CD4-positive, alpha-beta T cell (primary cell): Measurements from ENCODE around the gene PPP5C. TPM values are rescaled to one million over a fixed set of nuclear protein-coding genes. Genes with fewer than 3 reads are reported as not detected.

Experiments used
- ATAC-seq: fragments of 200-7000 bp; cut with Tn5 transposase; one replicate; pipeline ENCODE4 v1.10.0; 2022; ENCODE audit warnings: mild to moderate bottlenecking; ENCODE audit not compliant: poor library complexity
- CTCF ChIA-PET: fragments of 350-600 bp; sonication (Branson Sonifier 250); formaldehyde crosslinking; loops from one replicate; lab custom pipeline; 2021; ENCODE audit warnings: antibody characterized with exemption, inconsistent platforms; lab: Charles Lee
- POLR2A ChIA-PET: fragments of 350-600 bp; sonication (Branson Sonifier 250); formaldehyde crosslinking; loops from one replicate; lab custom pipeline; 2021; ENCODE audit warnings: antibody characterized with exemption, inconsistent platforms; lab: Charles Lee
- DNase-seq, 14 experiments: peaks; one replicate each; pipeline ENCODE4 v3.0.0-alpha.2; 2013 to 2020; ENCODE audit warnings: mixed read lengths in 2 of 14
- H3K27ac ChIP-seq, 2 donors: one replicate each; pipeline versions ENCODE4 v1.5.1 to v1.7.0; 2013; ENCODE audit warnings: low read length in 2 of 2, low read depth in 1 of 2, mild to moderate bottlenecking in 1 of 2
- H3K27me3 ChIP-seq, 2 experiments: 1 replicate in 1 of 2; 2 replicates in 1 of 2; pipeline versions ENCODE4 v1.6.1 to v1.7.0; 2013; ENCODE audit warnings: low read length in 2 of 2, control low read depth in 1 of 2, mild to moderate bottlenecking in 1 of 2, moderate library complexity in 1 of 2; ENCODE audit not compliant: insufficient read depth in 2 of 2, control insufficient read depth in 1 of 2
- H3K36me3 ChIP-seq: one replicate; pipeline ENCODE4 v1.6.1; 2013; ENCODE audit warnings: low read length, control low read depth; ENCODE audit not compliant: insufficient read depth
- H3K4me1 ChIP-seq: one replicate; pipeline ENCODE4 v1.6.1; 2013; ENCODE audit warnings: low read length, control low read depth; ENCODE audit not compliant: insufficient read depth
- H3K4me3 ChIP-seq: one replicate; pipeline ENCODE4 v1.5.1; 2013; ENCODE audit warnings: mild to moderate bottlenecking, low read length, moderate library complexity
- H3K9me3 ChIP-seq, 2 experiments: 1 replicate in 1 of 2; 2 replicates in 1 of 2; pipeline versions ENCODE4 v1.6.1 to v1.7.0; 2013; ENCODE audit warnings: low read length in 2 of 2, mild to moderate bottlenecking in 2 of 2, control low read depth in 1 of 2, moderate library complexity in 1 of 2; ENCODE audit not compliant: control insufficient read depth in 1 of 2, insufficient read depth in 1 of 2
- H3K27ac Mint-ChIP-seq: one replicate; pipeline ENCODE4 v1.8.0; 2020; ENCODE audit warnings: mixed read lengths
- H3K27me3 Mint-ChIP-seq: one replicate; pipeline ENCODE4 v1.8.0; 2021; ENCODE audit warnings: mixed read lengths
- H3K36me3 Mint-ChIP-seq: one replicate; pipeline ENCODE4 v1.8.0; 2021; ENCODE audit warnings: low read depth, mixed read lengths
- H3K4me1 Mint-ChIP-seq: one replicate; pipeline ENCODE4 v1.8.0; 2021; ENCODE audit warnings: low read depth, mixed read lengths
- H3K4me3 Mint-ChIP-seq: one replicate; pipeline ENCODE4 v1.8.0; 2020; ENCODE audit warnings: mild to moderate bottlenecking, mixed read lengths
- H3K9me3 Mint-ChIP-seq: one replicate; pipeline ENCODE4 v1.8.0; 2020; ENCODE audit warnings: mixed read lengths
- intact Hi-C, 2 experiments: fragments of 100-400 bp; cut with DNase I in 1 of 2; cut with micrococcal nuclease in 1 of 2; formaldehyde crosslinking; loops; one replicate each; pipeline versions ENCODE4 v1.15.1 to v1.9.0; 2023 to 2025; cut with DNase I, micrococcal nuclease
- total RNA-seq, 174 experiments: library from RNA in 2 of 174; stranded (reverse) in 2 of 174; gene quantifications; one replicate each; pipeline ENCODE4 v1.2.3 and lab custom pipeline; 2021 to 2026
- TF ChIP-seq, protein P1 (sequence below): fragments of 200-600 bp; IDR thresholded peaks from one replicate; pipeline ENCODE4 v1.8.0; 2022; ENCODE audit warnings: antibody characterized with exemption, mild to moderate bottlenecking

The PPP5C gene
- total RNA-seq, 2 experiments from 2014 or later, result 18.9 to 20.2 TPM

DNA sequence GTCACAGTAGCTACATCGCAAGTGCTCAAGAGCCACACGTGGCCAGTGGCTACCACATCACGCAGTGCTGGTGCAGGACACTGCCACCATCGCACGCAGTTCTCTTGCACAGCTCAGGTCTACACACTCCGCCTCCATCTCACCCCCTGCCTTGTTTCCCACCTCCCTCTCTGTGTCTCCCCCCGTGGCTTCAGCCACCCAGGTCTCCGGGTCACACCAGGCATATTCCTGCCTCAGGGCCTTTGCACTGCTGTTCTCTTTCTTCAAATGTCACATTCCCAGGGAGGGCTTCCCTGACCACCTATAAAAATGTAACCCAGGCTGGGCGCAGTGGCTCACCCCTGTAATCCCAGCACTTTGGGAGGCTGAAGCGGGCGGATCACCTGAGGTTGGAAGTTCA, 55.8 kb downstream of the PPP5C start:
- POLR2A ChIA-PET, result no interaction called here
- TF ChIP-seq, protein P1, sequence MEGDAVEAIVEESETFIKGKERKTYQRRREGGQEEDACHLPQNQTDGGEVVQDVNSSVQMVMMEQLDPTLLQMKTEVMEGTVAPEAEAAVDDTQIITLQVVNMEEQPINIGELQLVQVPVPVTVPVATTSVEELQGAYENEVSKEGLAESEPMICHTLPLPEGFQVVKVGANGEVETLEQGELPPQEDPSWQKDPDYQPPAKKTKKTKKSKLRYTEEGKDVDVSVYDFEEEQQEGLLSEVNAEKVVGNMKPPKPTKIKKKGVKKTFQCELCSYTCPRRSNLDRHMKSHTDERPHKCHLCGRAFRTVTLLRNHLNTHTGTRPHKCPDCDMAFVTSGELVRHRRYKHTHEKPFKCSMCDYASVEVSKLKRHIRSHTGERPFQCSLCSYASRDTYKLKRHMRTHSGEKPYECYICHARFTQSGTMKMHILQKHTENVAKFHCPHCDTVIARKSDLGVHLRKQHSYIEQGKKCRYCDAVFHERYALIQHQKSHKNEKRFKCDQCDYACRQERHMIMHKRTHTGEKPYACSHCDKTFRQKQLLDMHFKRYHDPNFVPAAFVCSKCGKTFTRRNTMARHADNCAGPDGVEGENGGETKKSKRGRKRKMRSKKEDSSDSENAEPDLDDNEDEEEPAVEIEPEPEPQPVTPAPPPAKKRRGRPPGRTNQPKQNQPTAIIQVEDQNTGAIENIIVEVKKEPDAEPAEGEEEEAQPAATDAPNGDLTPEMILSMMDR, result no peak
- DNase-seq (no peak), ATAC-seq (no peak)
- Mint-ChIP-seq H3K36me3 (no peaks in the 10 kb centered on the region), H3K9me3 (no peaks in the 10 kb centered on the region), H3K27ac (no peak overlapping the region), H3K4me3 (no peak overlapping the region), H3K4me1 (peaks cover 18% of the 10 kb centered on the region), H3K27me3 (peaks cover 74% of the 10 kb centered on the region)
- intact Hi-C loops, result loop anchor here (1.0 to 2.0 kb wide), 3 partner anchors 85 to 140 kb away; no protein-coding TSS in a partner anchor
- CTCF ChIA-PET, result interaction anchor here (1.0 to 1.6 kb wide), 4 partner anchors 11 to 111 kb away, joined by 3 to 9 read pairs (median 6); no protein-coding TSS in a partner anchor
- Histone ChIP-seq H3K4me1 (peaks cover 20% of the 10 kb centered on the region), H3K36me3 (no peaks in the 10 kb centered on the region), H3K4me3 (no peak overlapping the region), H3K9me3 (peaks cover 0 to 8% of the 10 kb centered on the region in 2 experiments), H3K27ac (no peak overlapping the region), H3K27me3 (peaks cover 48 to 57% of the 10 kb centered on the region in 2 experiments)

- ChIA-PET CTCF (no interaction called here), POLR2A (no interaction called here)
- Mint-ChIP-seq H3K4me3 (peak overlapping the region; percentile 74), H3K4me1 (peaks cover 27% of the 10 kb centered on the region), H3K27ac (no peak overlapping the region), H3K9me3 (no peaks in the 10 kb centered on the region), H3K27me3 (peaks cover 80% of the 10 kb centered on the region), H3K36me3 (no peaks in the 10 kb centered on the region)
- DNase-seq (peak in 1 of 14 experiments; percentile 22), ATAC-seq (peak; percentile 32)
- peaks cover 20% of the 10 kb centered on the region for H3K4me1 ChIP-seq
- intact Hi-C loops, result no loop called here
- H3K27me3 ChIP-seq, result peaks cover 59 to 65% of the 10 kb centered on the region in 2 experiments
- H3K27ac ChIP-seq, result no peak overlapping the region
- no peaks in the 10 kb centered on the region for H3K36me3 ChIP-seq
- TF ChIP-seq, protein P1, result no peak
- H3K4me3 ChIP-seq, result peak overlapping the region; percentile 31
- H3K9me3 ChIP-seq, result peaks cover 0 to 12% of the 10 kb centered on the region in 2 experiments
Observed at GRCh38 chr19:46404055-46404752, 57.3 kb downstream of the PPP5C start.

- H3K4me1 Mint-ChIP-seq, result peaks cover 27% of the 10 kb centered on the region
- Histone ChIP-seq H3K27ac (no peak overlapping the region), H3K4me1 (peaks cover 20% of the 10 kb centered on the region), H3K4me3 (peak overlapping the region; percentile 31), H3K9me3 (peaks cover 0 to 12% of the 10 kb centered on the region in 2 experiments), H3K27me3 (peaks cover 59% of the 10 kb centered on the region in 2 experiments), H3K36me3 (no peaks in the 10 kb centered on the region)
- H3K27ac Mint-ChIP-seq, result no peak overlapping the region
- TF ChIP-seq, protein P1, result no peak
- CTCF ChIA-PET, result no interaction called here
- no peak overlapping the region for H3K4me3 Mint-ChIP-seq
- no peaks in the 10 kb centered on the region for H3K36me3 Mint-ChIP-seq
- intact Hi-C loops, result no loop called here
- peak in 2 of 14 experiments; percentile 4 to 35 for DNase-seq
- ATAC-seq, result no peak
- POLR2A ChIA-PET, result no interaction called here
- peaks cover 74% of the 10 kb centered on the region for H3K27me3 Mint-ChIP-seq
- H3K9me3 Mint-ChIP-seq, result no peaks in the 10 kb centered on the region
Observed at GRCh38 chr19:46404753-46405468, 58.0 kb downstream of the PPP5C start.
